CD4-positive, CD25-positive, alpha-beta regulatory T cell (primary cell): ENCODE data around the gene ZFAND3. TPM values are rescaled to one million over a fixed set of nuclear protein-coding genes. Genes with fewer than 3 reads are reported as not detected.

ENCODE experiments used
- ATAC-seq, 2 donors: fragments of 150-1000 bp; cut with Tn5 transposase; one replicate each; pipeline ENCODE4 v1.10.0; 2021; ENCODE audit warnings: low read depth in 2 of 2, moderate number of reproducible peaks in 2 of 2, moderate library complexity in 1 of 2
- DNase-seq, 3 donors: peaks; one replicate each; pipeline versions ENCODE4 v3.0.0 to v3.0.0-alpha.2; 2012 to 2022; ENCODE audit warnings: mixed read lengths in 1 of 3
- H3K27ac ChIP-seq: one replicate; pipeline ENCODE4 v1.7.0; 2013; ENCODE audit warnings: mild to moderate bottlenecking, low read length; ENCODE audit not compliant: insufficient read depth, poor library complexity, severe bottlenecking
- H3K27me3 ChIP-seq: one replicate; pipeline ENCODE4 v1.7.0; 2013; ENCODE audit warnings: low read length; ENCODE audit not compliant: control insufficient read depth, insufficient read depth
- H3K36me3 ChIP-seq: one replicate; pipeline ENCODE4 v1.7.0; 2013; ENCODE audit warnings: mild to moderate bottlenecking, low read length, moderate library complexity; ENCODE audit not compliant: control insufficient read depth, insufficient read depth
- H3K4me1 ChIP-seq: 2 replicates; pipeline ENCODE4 v1.7.0; 2013; ENCODE audit warnings: mild to moderate bottlenecking, low read length; ENCODE audit not compliant: insufficient read depth, control insufficient read depth, poor library complexity, severe bottlenecking
- H3K4me3 ChIP-seq: one replicate; pipeline ENCODE4 v1.7.0; 2013; ENCODE audit warnings: low read depth, mild to moderate bottlenecking, low read length, moderate library complexity
- H3K9me3 ChIP-seq, 2 experiments: 1 replicate in 1 of 2; 2 replicates in 1 of 2; pipeline ENCODE4 v1.7.0; 2013; ENCODE audit warnings: low read length in 2 of 2, mild to moderate bottlenecking in 1 of 2, moderate library complexity in 1 of 2; ENCODE audit not compliant: control insufficient read depth in 2 of 2
- H3K27ac Mint-ChIP-seq, 3 donors: one replicate each; pipeline ENCODE4 v1.8.0; 2020 to 2022; ENCODE audit warnings: mild to moderate bottlenecking in 3 of 3, mixed read lengths in 3 of 3, moderate library complexity in 2 of 3
- H3K27me3 Mint-ChIP-seq: one replicate; pipeline ENCODE4 v1.8.0; 2022; ENCODE audit warnings: mild to moderate bottlenecking, mixed read lengths
- H3K36me3 Mint-ChIP-seq: one replicate; pipeline ENCODE4 v1.8.0; 2020; ENCODE audit warnings: mixed read lengths
- H3K4me1 Mint-ChIP-seq, 4 donors: one replicate each; pipeline ENCODE4 v1.8.0; 2020 to 2022; ENCODE audit warnings: mixed read lengths in 4 of 4, mild to moderate bottlenecking in 1 of 4
- H3K4me3 Mint-ChIP-seq, 4 donors: one replicate each; pipeline ENCODE4 v1.8.0; 2020 to 2022; ENCODE audit warnings: mild to moderate bottlenecking in 4 of 4, mixed read lengths in 4 of 4, moderate library complexity in 3 of 4
- H3K9me3 Mint-ChIP-seq, 7 donors: one replicate each; pipeline ENCODE4 v1.8.0; 2020 to 2022; ENCODE audit warnings: mixed read lengths in 7 of 7, mild to moderate bottlenecking in 3 of 7, moderate library complexity in 2 of 7
- polyA plus RNA-seq, 4 donors: library from polyadenylated mRNA; unstranded; fragments of 300-500 nt; fragmentation: Illumina TruSeq; gene quantifications; one replicate each; pipeline ENCODE4 v1.2.3, GENCODE V29; 2021
- total RNA-seq: library from RNA; stranded (reverse); gene quantifications from one replicate; pipeline ENCODE4 v1.2.3, GENCODE V29; 2022

ZFAND3 gene
- total and polyA plus RNA-seq, 5 donors from 2014 or later = 3.5 to 60.0 (median 5.1) TPM

DNA sequence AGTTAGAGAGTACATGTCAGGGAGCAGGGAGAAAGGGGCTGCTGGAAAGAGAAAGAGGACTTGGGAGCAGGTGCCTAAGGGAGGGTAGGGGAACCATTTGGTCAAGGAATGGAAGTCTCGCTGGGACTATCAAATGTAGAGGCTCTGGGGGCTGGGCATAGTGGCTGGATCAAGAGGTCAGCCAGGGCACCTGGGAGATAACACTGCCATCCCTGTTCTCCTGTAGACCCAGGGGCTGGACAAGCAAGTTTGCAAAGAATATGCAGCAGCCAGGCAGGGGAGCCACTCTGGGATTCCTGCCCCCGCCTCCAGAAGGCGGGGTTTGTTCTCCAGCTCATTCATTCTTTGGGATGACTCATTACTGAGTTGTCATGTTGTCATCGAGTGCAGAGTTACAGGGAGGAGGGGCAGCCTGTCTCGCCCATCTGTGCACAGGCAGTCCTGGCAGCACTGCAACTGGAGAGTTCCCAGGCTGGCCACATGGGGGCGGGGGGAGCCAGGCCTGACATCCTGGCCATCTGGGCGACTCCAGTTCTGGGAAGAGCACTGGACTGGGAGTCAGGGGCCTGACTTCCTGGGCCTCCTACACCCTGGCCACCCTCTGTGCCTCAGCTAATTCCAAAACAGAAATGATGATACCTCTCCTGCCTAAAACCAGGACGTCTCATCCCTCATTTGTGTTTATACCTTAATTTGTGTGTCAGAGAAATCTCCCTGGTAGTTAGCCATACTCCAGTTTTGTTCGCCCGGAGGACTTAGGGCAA is 28.2 kb upstream of the ZFAND3 start:
- Histone ChIP-seq H3K27ac (no peak overlapping the region), H3K4me1 (no peaks in the 10 kb centered on the region), H3K9me3 (no peaks in the 10 kb centered on the region), H3K4me3 (no peak overlapping the region), H3K36me3 (no peaks in the 10 kb centered on the region), H3K27me3 (no peaks in the 10 kb centered on the region)
- Mint-ChIP-seq H3K9me3 (no peaks in the 10 kb centered on the region), H3K27me3 (peaks cover 7% of the 10 kb centered on the region), H3K36me3 (no peaks in the 10 kb centered on the region), H3K4me1 (peaks cover 0 to 11% (median 5%) of the 10 kb centered on the region in 4 donors), H3K27ac (no peak overlapping the region), H3K4me3 (peak overlapping the region in 1 of 4 donors; percentile 51)
- ATAC-seq (peak; percentile 99 to 100), DNase-seq (peak; percentile 55 to 74 (median 56))

DNA sequence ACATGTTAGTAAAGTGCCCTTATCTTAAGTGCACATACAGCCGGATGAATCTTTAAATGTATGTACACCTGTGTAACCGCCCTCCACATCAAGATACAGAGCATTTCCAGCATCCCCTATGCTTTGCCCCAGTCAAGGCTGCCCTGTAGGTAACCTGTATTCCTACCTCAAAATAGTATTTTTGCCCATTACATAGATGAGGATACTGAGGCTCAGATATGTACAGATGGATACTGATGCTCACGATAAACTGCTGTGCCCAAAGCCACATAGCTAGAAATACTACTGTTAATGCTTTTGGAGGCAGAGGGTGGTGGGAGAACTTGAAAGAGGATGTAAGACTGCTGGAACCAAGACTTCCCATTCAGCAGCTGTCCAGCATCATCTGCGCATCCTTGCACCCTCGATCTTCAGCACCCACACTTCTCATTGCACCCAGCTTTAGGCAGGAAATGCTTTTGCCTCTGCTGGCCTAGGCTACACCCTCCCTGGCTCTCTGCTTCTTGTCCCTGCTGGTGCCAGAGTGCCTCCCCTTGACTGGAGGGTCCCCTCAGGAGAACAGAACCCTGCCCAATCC is 27.0 kb upstream of the ZFAND3 start:
- H3K4me3 Mint-ChIP-seq = no peak overlapping the region
- H3K36me3 Mint-ChIP-seq = no peaks in the 10 kb centered on the region
- DNase-seq (no peak), ATAC-seq (no peak)
- peaks cover 0 to 11% (median 5%) of the 10 kb centered on the region in 4 donors for H3K4me1 Mint-ChIP-seq
- H3K36me3 ChIP-seq = no peaks in the 10 kb centered on the region
- no peaks in the 10 kb centered on the region for H3K9me3 ChIP-seq
- H3K4me1 ChIP-seq = no peaks in the 10 kb centered on the region
- H3K27ac Mint-ChIP-seq = no peak overlapping the region
- H3K27me3 Mint-ChIP-seq = peaks cover 7% of the 10 kb centered on the region
- no peak overlapping the region for H3K4me3 ChIP-seq
- no peak overlapping the region for H3K27ac ChIP-seq
- H3K27me3 ChIP-seq = no peaks in the 10 kb centered on the region
- no peaks in the 10 kb centered on the region for H3K9me3 Mint-ChIP-seq

DNA sequence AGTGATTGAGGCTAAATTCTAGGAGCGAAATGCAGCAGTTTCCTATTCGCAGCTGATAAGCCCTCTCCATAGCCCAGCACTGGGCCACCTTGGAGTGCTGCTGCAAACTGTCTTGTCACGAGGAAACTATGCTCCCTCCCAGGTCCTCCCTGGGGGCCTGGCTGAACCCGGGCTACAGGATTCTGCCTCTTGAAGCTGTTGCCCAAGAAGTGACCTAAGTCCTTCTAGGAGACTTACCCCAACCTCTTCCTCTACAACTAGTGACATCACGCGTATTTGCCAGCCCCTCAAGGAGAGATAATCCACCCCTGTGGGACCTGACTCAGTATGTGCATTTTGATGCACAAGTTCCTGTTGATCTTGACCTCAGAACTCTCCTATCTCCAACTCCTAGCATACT is 26.5 kb upstream of the ZFAND3 start:
- Histone ChIP-seq H3K27ac (no peak overlapping the region), H3K36me3 (no peaks in the 10 kb centered on the region), H3K27me3 (no peaks in the 10 kb centered on the region), H3K4me1 (no peaks in the 10 kb centered on the region), H3K9me3 (no peaks in the 10 kb centered on the region), H3K4me3 (no peak overlapping the region)
- Mint-ChIP-seq H3K27me3 (peaks cover 7% of the 10 kb centered on the region), H3K27ac (no peak overlapping the region), H3K4me3 (no peak overlapping the region), H3K9me3 (no peaks in the 10 kb centered on the region), H3K36me3 (no peaks in the 10 kb centered on the region), H3K4me1 (peaks cover 0 to 7% (median 5%) of the 10 kb centered on the region in 4 donors)
- ATAC-seq = no peak
- no peak for DNase-seq

DNA sequence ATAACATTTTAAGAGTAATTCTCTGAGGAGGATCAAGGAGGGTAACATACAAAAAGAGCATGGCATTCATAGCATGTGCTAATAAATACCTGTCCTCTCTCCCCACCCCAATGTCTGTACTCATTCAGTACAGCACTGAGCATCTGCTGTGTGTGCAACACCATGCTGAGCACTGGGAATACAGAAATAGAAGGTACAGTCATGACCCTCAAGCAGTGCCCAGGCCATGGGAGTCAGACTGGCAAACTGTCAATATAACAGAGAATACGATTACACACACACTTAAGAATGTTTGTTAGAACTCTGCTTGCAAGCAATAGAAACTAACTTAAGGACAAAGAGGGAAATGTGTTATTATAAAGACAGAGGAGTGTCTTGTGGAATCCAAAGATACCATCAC is 24.7 kb upstream of the ZFAND3 start:
- H3K9me3 Mint-ChIP-seq = no peaks in the 10 kb centered on the region
- no peak for DNase-seq
- no peak overlapping the region for H3K27ac Mint-ChIP-seq
- ATAC-seq = no peak
- no peak overlapping the region for H3K4me3 ChIP-seq
- no peaks in the 10 kb centered on the region for H3K36me3 Mint-ChIP-seq
- H3K4me1 Mint-ChIP-seq = peaks cover 0 to 6% (median 5%) of the 10 kb centered on the region in 4 donors
- no peak overlapping the region for H3K4me3 Mint-ChIP-seq
- no peaks in the 10 kb centered on the region for H3K36me3 ChIP-seq
- no peaks in the 10 kb centered on the region for H3K9me3 ChIP-seq
- H3K27me3 ChIP-seq = no peaks in the 10 kb centered on the region
- no peaks in the 10 kb centered on the region for H3K4me1 ChIP-seq
- peaks cover 12% of the 10 kb centered on the region for H3K27me3 Mint-ChIP-seq
- no peak overlapping the region for H3K27ac ChIP-seq

DNA sequence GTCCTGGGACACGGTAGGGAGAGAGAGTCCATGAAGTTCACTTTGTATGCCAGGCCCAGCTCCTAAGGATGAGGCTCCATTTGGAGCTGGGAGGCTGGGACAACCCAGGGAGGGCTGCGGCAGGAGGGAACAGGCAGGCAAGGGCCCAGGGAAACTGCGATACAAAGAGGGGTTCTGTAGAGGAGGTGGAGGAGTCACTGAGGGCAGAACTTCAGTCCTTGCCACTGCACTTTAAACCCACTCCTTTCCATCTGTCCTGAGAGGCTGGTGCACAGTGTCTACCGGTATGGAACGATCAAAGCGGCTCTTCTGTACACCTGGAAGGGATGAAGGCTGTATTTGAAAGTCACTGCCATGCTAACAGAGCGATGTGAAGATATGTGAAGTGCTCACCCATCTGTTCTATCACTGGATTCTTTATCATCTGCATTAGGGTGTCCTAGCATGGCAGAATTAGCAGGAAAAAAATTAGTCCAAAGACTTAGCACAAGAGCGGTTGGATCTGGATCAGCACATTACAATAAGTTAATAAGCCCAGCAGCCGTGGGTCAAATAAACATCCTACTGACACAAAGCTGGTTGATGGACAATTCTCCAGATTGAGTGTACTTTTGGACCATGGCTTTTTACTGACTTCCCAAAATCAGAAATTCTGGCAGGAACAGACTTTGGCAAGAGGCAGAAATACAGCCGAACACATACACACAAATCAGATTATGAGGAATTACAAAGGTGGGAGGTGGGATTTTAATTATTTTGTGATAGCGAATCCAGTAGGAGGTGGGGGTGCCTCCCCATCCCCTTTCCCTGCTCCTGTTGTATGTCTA is 20.9 kb upstream of the ZFAND3 start:
- Mint-ChIP-seq H3K4me3 (no peak overlapping the region), H3K36me3 (no peaks in the 10 kb centered on the region), H3K9me3 (no peaks in the 10 kb centered on the region), H3K27me3 (peaks cover 5% of the 10 kb centered on the region), H3K4me1 (peaks cover 0 to 2% (median 0%) of the 10 kb centered on the region in 4 donors), H3K27ac (no peak overlapping the region)
- Histone ChIP-seq H3K27ac (no peak overlapping the region), H3K36me3 (no peaks in the 10 kb centered on the region), H3K9me3 (no peaks in the 10 kb centered on the region), H3K4me3 (no peak overlapping the region), H3K27me3 (no peaks in the 10 kb centered on the region), H3K4me1 (no peaks in the 10 kb centered on the region)
- no peak for DNase-seq
- ATAC-seq = no peak

DNA sequence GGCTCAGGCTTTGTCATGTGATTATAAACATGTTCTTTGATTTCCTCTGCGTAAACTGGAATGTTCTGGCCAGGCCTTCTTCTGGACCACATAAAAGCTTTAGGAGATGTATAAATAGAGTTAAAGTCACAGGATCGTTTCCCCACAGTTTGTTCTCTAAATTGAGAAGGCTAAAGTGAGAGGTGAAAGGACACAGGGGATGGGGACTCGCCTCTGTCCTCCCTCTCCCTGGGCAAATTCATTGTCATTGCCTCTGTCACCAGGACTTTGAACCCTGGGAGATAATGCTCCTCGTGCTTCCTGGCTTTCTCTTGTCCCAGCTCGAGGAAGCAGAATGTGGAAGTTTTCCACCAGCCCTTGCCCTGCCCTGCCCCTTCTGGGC is 20.3 kb upstream of the ZFAND3 start:
- Mint-ChIP-seq H3K9me3 (no peaks in the 10 kb centered on the region), H3K4me1 (peaks cover 0 to 2% (median 0%) of the 10 kb centered on the region in 4 donors), H3K27ac (no peak overlapping the region), H3K4me3 (no peak overlapping the region), H3K27me3 (peaks cover 5% of the 10 kb centered on the region), H3K36me3 (no peaks in the 10 kb centered on the region)
- H3K4me1 ChIP-seq = no peaks in the 10 kb centered on the region
- H3K9me3 ChIP-seq = no peaks in the 10 kb centered on the region
- H3K4me3 ChIP-seq = no peak overlapping the region
- no peak for DNase-seq
- H3K36me3 ChIP-seq = no peaks in the 10 kb centered on the region
- H3K27me3 ChIP-seq = peaks cover 1% of the 10 kb centered on the region
- no peak overlapping the region for H3K27ac ChIP-seq
- no peak for ATAC-seq

DNA sequence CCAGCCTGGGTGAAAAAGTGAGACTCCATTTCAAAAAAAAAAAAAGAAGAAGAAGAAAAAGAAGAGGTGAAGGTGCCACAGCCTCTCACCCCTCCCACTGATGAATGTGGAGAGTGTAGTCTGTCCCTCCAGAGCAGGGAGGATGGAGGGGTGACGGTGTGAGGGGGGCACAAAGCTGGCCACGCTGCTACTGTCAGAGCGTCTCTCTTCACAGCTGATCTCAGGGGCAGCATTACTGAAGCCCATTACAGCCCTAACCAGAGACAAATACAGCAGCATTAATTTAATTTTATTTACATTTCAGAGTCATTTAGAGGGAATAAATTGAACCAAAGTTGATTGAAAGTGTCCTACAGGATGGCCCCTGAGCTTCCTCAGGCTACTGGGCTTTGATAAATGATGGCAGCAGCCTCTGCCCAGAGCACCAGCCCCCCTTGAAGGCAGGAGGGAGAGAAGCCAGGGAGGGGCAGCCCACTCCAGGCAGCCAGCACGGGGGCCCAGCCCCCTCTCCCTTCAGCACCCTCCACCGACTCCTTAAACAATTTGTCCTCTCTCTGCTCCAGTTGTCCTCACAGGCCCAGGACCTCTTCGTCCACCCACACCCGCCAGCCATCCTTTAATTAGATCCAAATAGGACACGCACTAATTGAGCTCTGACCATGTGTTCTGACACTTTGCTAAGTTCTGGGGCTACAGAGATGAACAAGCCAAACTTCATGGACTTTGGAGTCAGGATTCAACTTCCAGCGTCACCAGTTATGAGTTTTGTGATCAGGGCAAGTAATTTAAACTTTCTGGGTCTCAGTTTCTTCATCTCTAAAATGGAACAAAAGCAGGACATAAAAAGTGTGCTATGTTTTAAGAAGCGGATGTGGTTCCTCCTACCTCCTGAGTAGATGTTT is 18.6 kb upstream of the ZFAND3 start:
- Histone ChIP-seq H3K4me3 (no peak overlapping the region), H3K36me3 (no peaks in the 10 kb centered on the region), H3K27me3 (peaks cover 1% of the 10 kb centered on the region), H3K27ac (no peak overlapping the region), H3K9me3 (no peaks in the 10 kb centered on the region), H3K4me1 (no peaks in the 10 kb centered on the region)
- Mint-ChIP-seq H3K36me3 (no peaks in the 10 kb centered on the region), H3K27me3 (peaks cover 5% of the 10 kb centered on the region), H3K4me3 (no peak overlapping the region), H3K27ac (no peak overlapping the region), H3K4me1 (peaks cover 0 to 2% (median 0%) of the 10 kb centered on the region in 4 donors), H3K9me3 (no peaks in the 10 kb centered on the region)
- no peak for ATAC-seq
- DNase-seq = no peak
